Measurements from ENCODE around the gene TMEM140.

Gene TMEM140

DNA sequence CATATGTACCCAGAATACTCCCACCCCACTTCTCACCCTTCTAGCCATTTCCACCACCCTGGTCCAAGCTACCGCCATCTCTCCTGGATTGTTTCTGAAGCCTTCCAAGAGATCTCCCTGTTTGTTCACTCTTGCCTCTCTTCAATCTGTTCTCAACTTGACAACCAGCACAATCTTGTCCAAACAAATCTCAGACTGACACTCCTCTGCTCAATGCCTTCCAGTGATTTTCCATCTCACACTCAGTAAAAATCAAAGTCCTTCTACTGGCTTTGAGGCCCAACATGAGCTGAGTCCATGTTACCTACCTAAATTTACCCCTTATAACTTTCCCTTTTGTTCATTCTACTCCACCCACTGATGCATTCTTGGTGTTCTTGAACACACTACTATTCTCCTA is 33.2 kb upstream of the TMEM140 start:
- no peak for TF ChIP-seq CTCF (IDR thresholded peaks at IDR 0.05)

DNA sequence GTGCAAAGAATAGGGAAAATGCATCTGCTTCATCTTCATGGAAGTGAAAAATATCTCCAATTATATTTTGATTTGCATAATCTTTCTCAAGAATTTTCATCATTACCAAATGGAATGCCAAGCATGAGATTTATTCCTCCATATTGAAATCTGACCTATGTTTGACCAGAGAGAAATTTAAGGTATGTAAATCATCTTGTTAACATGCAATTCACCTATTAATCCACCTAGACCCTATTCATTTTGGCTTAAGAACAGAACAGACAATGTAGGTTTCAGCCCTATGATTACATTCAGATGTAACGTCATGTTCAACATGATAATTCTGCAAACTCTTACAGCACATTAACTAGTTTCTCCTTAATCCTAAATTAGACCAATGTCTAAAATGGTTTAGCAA is 30.8 kb upstream of the TMEM140 start:
- TF ChIP-seq CTCF (IDR thresholded peaks at IDR 0.05): no peak

GRCh38 chr7:135121868-135122267 is 26.0 kb upstream of the TMEM140 start:
- no peak for TF ChIP-seq CTCF (IDR thresholded peaks at IDR 0.05)

DNA sequence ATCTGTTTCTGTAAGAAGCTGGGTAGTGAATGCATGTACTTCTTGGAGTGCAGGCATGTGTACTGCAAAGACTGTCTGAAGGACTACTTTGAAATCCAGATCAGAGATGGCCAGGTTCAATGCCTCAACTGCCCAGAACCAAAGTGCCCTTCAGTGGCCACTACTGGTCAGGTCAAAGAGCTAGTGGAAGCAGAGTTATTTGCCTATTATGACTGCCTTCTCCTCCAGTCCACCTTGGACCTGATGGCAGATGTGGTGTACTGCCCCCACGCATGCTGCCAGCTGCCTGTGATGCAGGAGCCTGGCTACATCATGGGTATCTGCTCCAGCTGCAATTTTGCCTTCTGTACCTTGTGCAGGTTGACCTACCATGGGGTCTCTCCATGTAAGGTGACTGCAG is 18.9 kb upstream of the TMEM140 start:
- TF ChIP-seq CTCF (IDR thresholded peaks at IDR 0.05): no peak

GRCh38 chr7:135129579-135129978 is 18.3 kb upstream of the TMEM140 start:
- no peak for TF ChIP-seq CTCF (IDR thresholded peaks at IDR 0.05)

DNA sequence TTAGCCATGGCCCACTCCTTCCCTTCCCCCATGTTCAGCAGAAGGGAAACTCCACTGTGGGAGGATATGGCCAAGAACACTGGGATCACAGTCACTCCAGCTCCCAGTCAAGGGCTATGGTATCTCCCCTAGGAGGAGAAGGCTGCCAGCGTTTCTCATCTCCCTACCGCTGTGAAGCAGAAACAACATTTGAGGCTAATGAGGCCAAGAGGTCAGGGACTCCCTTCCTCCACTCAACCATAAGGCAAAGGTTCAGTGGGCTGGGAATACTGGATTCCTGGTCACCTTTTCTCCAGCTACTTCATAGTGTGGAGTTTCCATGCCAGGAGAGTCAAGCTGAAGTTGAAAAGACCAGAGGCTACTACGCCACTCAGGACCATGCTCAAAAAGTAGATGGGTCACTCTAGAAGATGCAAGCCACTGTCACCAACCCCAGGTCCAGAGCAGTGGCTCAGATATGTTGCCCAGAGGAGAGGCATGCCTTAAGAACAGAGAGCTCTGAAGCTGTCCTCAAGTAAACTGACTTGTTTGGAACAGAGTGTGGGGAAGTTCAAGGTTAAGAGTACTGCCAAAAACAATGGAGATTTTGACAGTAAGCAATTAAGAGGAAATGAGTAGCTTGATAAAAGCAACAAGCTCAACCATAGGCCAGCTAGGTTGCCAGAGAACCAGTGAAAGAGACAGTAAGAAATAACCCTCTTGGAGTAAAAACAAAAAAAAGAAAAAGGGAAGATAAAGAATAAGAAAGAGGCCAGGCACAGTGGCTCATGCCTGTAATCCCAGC is 3.8 kb upstream of the TMEM140 start:
- no peak for TF ChIP-seq CTCF (IDR thresholded peaks at IDR 0.05)

DNA sequence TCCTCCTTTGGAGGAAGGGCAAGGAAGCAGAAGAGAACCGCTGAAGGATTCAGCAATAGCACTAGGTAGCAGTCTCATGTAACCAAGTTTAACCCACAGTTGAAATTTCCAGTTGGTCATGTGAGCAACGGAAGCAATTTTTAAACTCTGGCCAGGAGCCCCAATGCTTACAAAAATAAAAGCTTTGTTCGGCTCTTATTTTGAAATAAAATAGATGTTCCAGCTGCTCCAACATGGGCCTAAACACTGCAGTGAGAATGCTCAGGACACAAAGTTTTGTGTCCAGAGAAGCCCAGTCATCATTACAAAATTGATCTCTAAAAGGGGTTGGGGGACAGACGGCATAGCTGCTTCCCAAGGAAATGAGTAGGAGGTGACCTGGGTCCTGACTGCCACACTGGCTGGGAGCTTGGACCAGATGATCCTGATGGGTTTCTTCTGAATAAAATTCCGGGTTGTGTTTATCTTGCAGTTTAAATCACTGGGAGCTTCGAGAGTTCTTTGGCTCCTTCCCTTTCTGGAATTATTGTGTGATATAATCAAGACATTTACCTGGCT is 452 bp upstream of the TMEM140 start:
- TF ChIP-seq CTCF (IDR thresholded peaks at IDR 0.05): no peak

Data from LNCAP (cell line).